GM18520 (cell line): Measurements from ENCODE around the gene SKAP1.
"Not testable (repeated sequence)": the region's sequence is repeated elsewhere in the genome, so short reads cannot be mapped to it uniquely, and the experiment has no call there.

Experiments
- ATAC-seq: cut with Tn5 transposase; IDR thresholded peaks from one replicate; pipeline ENCODE4 v1.9.1; 2021; ENCODE audit not compliant: unreplicated experiment

SKAP1 gene

GRCh38 chr17:48449335-48449734 lies 19.3 kb upstream of the SKAP1 start:
- ATAC-seq: not testable (repeated sequence)

GRCh38 chr17:48445248-48445620 lies 15.2 kb upstream of the SKAP1 start:
- no peak for ATAC-seq

GRCh38 chr17:48444516-48445247 lies 14.7 kb upstream of the SKAP1 start:
- ATAC-seq: no peak

- ATAC-seq: no peak
Measured at GRCh38 chr17:48443712-48444111, 13.7 kb upstream of the SKAP1 start.

GRCh38 chr17:48442819-48443218 lies 12.8 kb upstream of the SKAP1 start:
- no peak for ATAC-seq

GRCh38 chr17:48441862-48442261 lies 11.8 kb upstream of the SKAP1 start:
- no peak for ATAC-seq

- ATAC-seq: peak; percentile 69
Measured at GRCh38 chr17:48441231-48441711, 11.3 kb upstream of the SKAP1 start.

GRCh38 chr17:48440669-48441068 lies 10.7 kb upstream of the SKAP1 start:
- ATAC-seq: no peak

- no peak for ATAC-seq
Measured at GRCh38 chr17:48439875-48440505, 10.0 kb upstream of the SKAP1 start.

- no peak for ATAC-seq
Measured at GRCh38 chr17:48439110-48439850, 9.3 kb upstream of the SKAP1 start.

- ATAC-seq: no peak
Measured at GRCh38 chr17:48438516-48439061, 8.6 kb upstream of the SKAP1 start.

- no peak for ATAC-seq
Measured at GRCh38 chr17:48433896-48434295, 3.9 kb upstream of the SKAP1 start.

GRCh38 chr17:48432820-48433775 lies 3.1 kb upstream of the SKAP1 start:
- no peak for ATAC-seq

GRCh38 chr17:48429156-48429555 lies 858 bp downstream of the SKAP1 start:
- no peak for ATAC-seq

GRCh38 chr17:48427598-48427997 lies 2.4 kb downstream of the SKAP1 start:
- no peak for ATAC-seq

GRCh38 chr17:48426761-48427500 lies 3.1 kb downstream of the SKAP1 start:
- no peak for ATAC-seq

- ATAC-seq: no peak
Measured at GRCh38 chr17:48426019-48426665, 3.9 kb downstream of the SKAP1 start.

- not testable (repeated sequence) for ATAC-seq
Measured at GRCh38 chr17:48422060-48422459, 8.0 kb downstream of the SKAP1 start.

- ATAC-seq: no peak
Measured at GRCh38 chr17:48420823-48421222, 9.2 kb downstream of the SKAP1 start.
